ENCODE results near the gene PSME1. TPM values are rescaled to one million over a fixed set of nuclear protein-coding genes. Genes with fewer than 3 reads are reported as not detected.

PSME1 gene
- total and polyA plus RNA-seq, 11 donors = 87.3 to 331 (median 113) TPM

DNA sequence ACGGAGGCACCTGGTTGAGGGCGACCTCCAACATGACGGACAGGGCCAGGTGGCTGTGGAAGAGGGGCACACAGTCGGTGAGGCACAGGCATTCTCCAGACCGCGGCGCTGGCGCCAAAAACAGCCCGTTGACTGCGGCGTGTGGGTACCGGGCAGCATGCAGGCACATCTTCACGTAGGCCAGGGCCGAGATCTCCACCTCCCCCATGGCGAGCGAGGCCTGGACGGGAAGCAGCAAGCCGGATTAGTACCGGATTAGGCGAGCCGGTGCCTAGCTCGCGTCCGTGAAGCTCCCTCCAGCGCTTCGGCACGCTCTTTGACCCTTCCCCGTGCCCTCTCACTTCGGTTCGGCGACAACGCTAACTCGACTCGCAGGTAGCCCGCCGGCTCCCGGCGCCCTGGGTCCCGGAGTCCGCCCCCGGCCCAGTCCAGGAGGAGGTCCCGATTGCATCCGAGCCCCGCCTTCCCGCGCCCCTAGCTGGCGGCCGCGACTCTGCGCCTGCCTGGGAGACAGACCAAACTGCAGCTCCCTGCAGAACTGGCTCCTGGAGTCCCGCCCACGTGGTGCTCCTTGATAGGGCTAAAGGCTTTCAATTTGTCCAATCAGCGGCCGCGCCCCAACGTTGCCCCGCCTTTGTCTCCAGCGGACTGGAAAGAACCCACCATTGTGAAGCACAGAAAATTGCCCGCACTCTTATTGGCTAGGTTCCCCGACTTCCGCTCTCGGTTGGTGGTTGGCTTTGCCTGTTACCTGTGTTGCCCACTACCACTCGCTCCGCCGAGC lies 5.3 kb downstream of the PSME1 start, which contains the start of gene EMC9:
TSS of gene EMC9 (minus strand) at position 495 of the 784 bp plus-strand sequence. CDS start at position 208, 287 bp downstream.
- TF ChIP-seq, protein P1, sequence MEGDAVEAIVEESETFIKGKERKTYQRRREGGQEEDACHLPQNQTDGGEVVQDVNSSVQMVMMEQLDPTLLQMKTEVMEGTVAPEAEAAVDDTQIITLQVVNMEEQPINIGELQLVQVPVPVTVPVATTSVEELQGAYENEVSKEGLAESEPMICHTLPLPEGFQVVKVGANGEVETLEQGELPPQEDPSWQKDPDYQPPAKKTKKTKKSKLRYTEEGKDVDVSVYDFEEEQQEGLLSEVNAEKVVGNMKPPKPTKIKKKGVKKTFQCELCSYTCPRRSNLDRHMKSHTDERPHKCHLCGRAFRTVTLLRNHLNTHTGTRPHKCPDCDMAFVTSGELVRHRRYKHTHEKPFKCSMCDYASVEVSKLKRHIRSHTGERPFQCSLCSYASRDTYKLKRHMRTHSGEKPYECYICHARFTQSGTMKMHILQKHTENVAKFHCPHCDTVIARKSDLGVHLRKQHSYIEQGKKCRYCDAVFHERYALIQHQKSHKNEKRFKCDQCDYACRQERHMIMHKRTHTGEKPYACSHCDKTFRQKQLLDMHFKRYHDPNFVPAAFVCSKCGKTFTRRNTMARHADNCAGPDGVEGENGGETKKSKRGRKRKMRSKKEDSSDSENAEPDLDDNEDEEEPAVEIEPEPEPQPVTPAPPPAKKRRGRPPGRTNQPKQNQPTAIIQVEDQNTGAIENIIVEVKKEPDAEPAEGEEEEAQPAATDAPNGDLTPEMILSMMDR (IDR thresholded peaks at IDR 0.05) = peak; percentile 26 to 75 (median 57)
- TF ChIP-seq POLR2A (IDR thresholded peaks at IDR 0.05) = peak in 1 of 2 donors; percentile 94
- ATAC-seq (peak; percentile 90 to 96 (median 94)), DNase-seq (peak; percentile 100)
- intact Hi-C loops (cut with DNase I) = loop anchor here in 4 of 10 donors (2.0 to 5.0 kb wide), 3 partner anchors 26 to 91 kb away; partner anchors contain the start of genes DCAF11 (in 2 of the 4), NRL (in 2 of the 4), GMPR2 (in 1 of the 4) and NEDD8 (in 1 of the 4)
- H3K27me3 ChIP-seq = no peaks in the 10 kb centered on the region
- peaks cover 3 to 91% (median 44%) of the 10 kb centered on the region in 12 donors for H3K4me1 ChIP-seq
- WGBS, 4 donors = 0 to 1% (median 0%) methylated on average over 20 to 65 of the region's 65 CpGs
- H3K36me3 ChIP-seq = peaks cover 0 to 57% (median 37%) of the 10 kb centered on the region in 9 donors
- peak within 1 kb of the TSS; percentile 59 to 96 (median 90) for H3K27ac ChIP-seq
- no peaks in the 10 kb centered on the region for H3K9me3 ChIP-seq
- H3K4me3 ChIP-seq = peak within 1 kb of the TSS; percentile 64 to 95 (median 72)

DNA sequence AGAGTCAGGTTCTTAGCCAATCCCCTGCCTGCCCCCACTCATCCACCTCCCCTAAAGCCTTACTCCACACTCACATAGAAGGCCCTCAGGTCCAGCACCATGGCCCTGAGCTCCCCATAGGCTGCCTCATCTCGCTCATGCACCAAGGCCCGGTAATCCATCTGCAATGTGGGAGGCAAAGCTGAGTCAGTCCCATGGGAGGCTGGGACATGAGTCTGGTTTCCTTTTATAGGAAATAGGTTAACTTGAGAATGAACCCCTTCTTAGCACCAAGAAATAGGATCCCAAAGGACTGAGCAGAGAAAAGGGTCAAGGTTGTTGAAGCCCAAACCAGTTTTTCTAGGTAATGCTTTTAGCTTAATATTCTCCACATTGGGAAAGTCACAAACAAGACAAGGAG lies 7.5 kb downstream of the PSME1 start:
- H3K27ac ChIP-seq = peak overlapping the region in 2 of 12 donors; percentile 12 to 20
- 54 to 70% (median 67%) methylated on average over 2 of the region's 2 CpGs for WGBS, 4 donors
- ATAC-seq = no peak
- intact Hi-C loops (cut with DNase I) = loop anchor here in 2 of 10 donors (5.0 kb wide), 2 partner anchors 36 to 89 kb away; partner anchors contain the start of genes GMPR2 (in 1 of the 2) and NEDD8 (in 1 of the 2)
- peaks cover 0 to 41% (median 23%) of the 10 kb centered on the region in 9 donors for H3K36me3 ChIP-seq
- no peaks in the 10 kb centered on the region for H3K9me3 ChIP-seq
- DNase-seq = no peak
- H3K27me3 ChIP-seq = no peaks in the 10 kb centered on the region
- H3K4me1 ChIP-seq = peaks cover 9 to 77% (median 39%) of the 10 kb centered on the region in 12 donors
- no peak overlapping the region for H3K4me3 ChIP-seq
- TF ChIP-seq, protein P1 (IDR thresholded peaks at IDR 0.05) = no peak
- TF ChIP-seq POLR2A (IDR thresholded peaks at IDR 0.05) = no peak

DNA sequence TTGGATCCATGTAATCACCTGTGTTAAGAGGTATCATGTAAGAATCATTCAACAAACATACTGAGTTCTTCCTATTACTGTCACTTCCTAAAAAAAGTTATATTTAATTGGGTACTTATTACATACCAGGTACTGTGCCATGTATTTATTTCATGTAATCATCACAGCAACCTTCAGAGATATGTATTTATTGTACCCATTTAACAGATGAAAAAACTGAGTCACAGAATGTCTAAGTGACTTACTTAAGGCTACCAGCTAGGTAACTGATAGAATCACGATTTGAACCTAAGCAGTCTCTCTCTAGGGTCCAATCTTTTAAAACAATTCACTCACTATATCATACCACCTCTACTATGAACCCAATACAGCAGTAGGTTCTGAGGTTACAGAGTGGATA lies 8.5 kb downstream of the PSME1 start:
- 91 to 100% (median 93%) methylated on average over 1 of the region's 1 CpG for WGBS, 4 donors
- ATAC-seq (no peak), DNase-seq (no peak)
- peak overlapping the region in 1 of 12 donors; percentile 10 for H3K4me3 ChIP-seq
- intact Hi-C loops (cut with DNase I) = loop anchor here in 2 of 10 donors (5.0 kb wide), 2 partner anchors 37 to 88 kb away; partner anchors contain the start of genes GMPR2 (in 1 of the 2) and NEDD8 (in 1 of the 2)
- peaks cover 0 to 41% (median 22%) of the 10 kb centered on the region in 9 donors for H3K36me3 ChIP-seq
- no peaks in the 10 kb centered on the region for H3K27me3 ChIP-seq
- no peaks in the 10 kb centered on the region for H3K9me3 ChIP-seq
- TF ChIP-seq POLR2A (IDR thresholded peaks at IDR 0.05) = no peak
- TF ChIP-seq, protein P1 (IDR thresholded peaks at IDR 0.05) = no peak
- peaks cover 9 to 74% (median 40%) of the 10 kb centered on the region in 12 donors for H3K4me1 ChIP-seq
- H3K27ac ChIP-seq = peak overlapping the region in 2 of 12 donors; percentile 12 to 15

DNA sequence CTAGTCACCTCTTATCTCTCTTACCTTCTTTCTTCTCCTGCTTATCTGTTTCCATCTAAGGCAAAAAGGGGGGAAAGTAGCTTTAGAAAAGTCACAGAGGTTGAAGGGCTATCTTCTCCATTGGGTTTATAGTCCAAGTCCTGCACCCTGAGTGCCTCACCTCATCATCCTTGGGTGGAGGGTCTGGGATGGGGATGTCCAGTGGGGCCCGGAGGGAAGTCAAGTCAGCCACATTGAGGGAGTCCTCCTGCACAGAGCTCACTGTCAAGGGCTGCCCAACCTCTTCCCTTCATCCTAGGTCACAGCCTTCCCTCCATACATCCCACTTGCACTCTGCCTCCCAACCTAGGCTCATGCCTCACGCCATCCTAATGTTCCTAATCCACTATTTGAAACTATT lies 9.2 kb downstream of the PSME1 start:
- ATAC-seq (no peak), DNase-seq (peak in 1 of 5 donors; percentile 26)
- H3K27me3 ChIP-seq = no peaks in the 10 kb centered on the region
- H3K36me3 ChIP-seq = peaks cover 0 to 43% (median 26%) of the 10 kb centered on the region in 9 donors
- peak overlapping the region in 5 of 12 donors; percentile 79 to 94 (median 83) for H3K4me3 ChIP-seq
- TF ChIP-seq, protein P1 (IDR thresholded peaks at IDR 0.05) = no peak
- no peak for TF ChIP-seq POLR2A (IDR thresholded peaks at IDR 0.05)
- peaks cover 6 to 67% (median 33%) of the 10 kb centered on the region in 12 donors for H3K4me1 ChIP-seq
- peak overlapping the region in 7 of 12 donors; percentile 92 to 97 (median 96) for H3K27ac ChIP-seq
- WGBS, 4 donors = 94 to 97% (median 96%) methylated on average over 2 of the region's 2 CpGs
- no peaks in the 10 kb centered on the region for H3K9me3 ChIP-seq
- intact Hi-C loops (cut with DNase I) = loop anchor here in 1 of 10 donors (5.0 kb wide), 1 partner anchor 33 kb away; the partner anchor contains the start of genes DCAF11 and NRL
